ENCODE results near the gene NDUFB2.
"Not testable (repeated sequence)": the region's sequence is repeated elsewhere in the genome, so short reads cannot be mapped to it uniquely, and the experiment has no call there.

Gene NDUFB2

DNA sequence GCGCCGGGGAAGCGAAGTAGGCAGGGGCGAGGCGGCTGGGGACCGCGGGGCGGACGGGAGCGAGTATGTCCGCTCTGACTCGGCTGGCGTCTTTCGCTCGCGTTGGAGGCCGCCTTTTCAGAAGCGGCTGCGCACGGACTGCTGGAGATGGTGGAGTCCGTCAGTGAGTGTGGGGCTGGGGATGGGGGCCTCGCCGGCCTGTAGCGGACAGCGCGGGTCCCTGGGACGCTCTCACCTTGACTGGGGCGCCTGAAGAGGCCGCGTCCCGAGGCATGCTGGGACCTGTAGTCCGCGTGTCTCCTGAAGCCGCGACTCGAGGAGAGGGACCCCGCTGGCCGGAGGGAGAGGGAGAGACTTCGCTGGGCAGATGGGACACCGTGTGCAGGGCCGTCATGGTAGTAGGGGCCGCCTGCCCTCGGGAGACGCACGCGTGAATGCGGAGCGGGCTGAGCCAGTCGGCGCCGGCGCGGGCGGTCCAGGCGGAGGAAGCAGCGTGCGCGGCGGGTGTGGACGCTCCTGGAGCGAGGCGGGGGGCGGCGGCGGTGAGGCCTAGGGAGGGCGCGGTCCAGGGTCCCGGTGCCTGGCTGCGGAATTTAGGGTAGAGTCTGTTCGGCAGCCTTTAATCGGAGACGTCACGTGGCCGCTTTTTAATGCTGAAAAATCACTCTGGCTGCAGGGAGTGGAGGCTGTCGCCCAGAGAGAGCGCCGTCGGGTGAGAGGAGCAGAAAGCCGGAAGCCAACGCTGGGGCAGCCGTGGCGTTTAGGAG is at the start of gene NDUFB2:
NDUFB2 (plus strand) TSS at position 29 of the 767 bp plus-strand sequence; CDS start at position 66, 37 bp downstream.
- DNase-seq (ENCODE audit: low read depth) = peak; percentile 64

DNA sequence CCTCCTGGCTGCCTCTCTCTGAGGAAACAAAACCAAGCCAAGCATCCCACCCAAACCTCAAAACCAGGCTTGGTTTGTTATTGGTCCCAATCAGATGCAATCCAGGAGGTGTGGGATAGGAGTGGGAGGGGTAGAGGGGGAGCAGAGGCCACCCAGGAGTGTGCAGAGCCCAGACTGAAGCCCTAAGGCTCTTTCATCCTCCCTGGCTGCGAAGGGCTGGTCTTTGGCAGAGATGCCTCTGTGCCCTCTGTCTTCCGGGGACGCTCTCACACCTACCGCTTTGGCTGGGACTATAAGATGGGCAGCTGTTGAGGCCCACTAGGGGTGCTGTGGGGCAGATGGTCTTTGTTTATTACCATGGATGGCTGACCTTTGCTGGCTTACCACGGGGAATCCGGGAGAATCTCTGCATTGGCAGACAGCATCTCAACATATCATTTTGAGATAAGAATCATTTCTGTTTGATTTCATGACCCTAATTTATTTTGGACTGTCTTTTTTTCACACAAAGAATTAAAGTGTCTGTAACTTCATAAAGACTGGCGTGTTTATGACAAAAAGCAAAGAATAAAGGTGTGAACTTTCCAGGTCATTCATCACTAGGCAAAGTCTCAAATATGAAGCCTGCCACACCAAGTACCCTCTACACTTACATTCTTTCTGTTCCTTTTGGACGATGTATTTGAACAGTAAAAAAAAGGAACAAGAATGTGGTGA is 49.4 kb upstream of the NDUFB2 start:
- no peak for DNase-seq (ENCODE audit: low read depth)

DNA sequence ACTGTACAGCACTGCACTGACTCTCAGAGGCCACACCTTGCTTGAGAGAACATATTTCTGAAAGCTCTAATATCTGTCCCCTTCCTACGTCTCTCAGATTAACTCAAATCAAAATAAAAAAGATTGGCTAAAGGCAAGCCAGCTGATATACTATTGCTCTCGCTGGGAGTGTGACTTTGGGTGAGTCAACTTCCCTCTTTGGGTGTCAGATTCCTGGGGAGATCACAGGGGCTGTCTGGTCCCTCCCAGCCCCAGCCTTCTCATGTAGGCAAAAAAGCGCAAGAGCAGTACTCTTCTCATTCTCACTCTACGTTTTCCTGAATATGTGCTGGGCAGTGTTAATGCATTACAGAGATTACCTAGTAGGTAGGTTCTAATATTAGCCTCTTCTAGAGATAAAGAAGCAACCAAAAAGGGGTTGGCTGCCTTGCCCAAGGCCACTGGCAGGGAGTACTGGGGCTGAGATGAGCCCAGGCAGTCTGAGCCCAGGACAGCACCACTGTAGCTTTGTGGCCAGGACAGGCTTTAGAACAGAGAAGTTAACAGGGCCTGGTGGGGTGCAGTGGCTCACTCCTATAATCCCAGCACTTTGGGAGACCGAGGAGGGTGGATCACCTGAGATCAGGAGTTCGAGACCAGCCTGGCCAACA is 46.8 kb upstream of the NDUFB2 start:
- DNase-seq (ENCODE audit: low read depth) = peak; percentile 51

DNA sequence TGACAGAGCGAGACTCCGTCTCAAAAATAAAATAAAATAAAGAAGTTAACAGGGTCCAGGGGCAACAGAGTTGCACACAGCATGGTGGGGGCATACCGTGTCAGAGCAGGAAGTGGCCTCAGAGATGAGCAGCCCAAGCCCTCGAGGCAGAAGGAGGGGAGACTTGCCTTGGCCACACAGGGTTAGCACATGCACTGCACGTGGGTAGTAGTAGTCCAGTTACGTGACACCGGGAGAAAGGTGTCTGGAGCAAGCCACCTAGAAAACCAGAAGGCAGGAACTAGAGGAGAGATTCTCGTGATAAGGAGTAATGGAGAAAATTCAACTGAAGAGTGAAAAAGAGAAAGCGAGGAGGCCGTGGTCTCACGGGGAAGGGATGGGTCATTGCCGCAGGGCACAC is 46.1 kb upstream of the NDUFB2 start:
- DNase-seq (ENCODE audit: low read depth) = no peak

DNA sequence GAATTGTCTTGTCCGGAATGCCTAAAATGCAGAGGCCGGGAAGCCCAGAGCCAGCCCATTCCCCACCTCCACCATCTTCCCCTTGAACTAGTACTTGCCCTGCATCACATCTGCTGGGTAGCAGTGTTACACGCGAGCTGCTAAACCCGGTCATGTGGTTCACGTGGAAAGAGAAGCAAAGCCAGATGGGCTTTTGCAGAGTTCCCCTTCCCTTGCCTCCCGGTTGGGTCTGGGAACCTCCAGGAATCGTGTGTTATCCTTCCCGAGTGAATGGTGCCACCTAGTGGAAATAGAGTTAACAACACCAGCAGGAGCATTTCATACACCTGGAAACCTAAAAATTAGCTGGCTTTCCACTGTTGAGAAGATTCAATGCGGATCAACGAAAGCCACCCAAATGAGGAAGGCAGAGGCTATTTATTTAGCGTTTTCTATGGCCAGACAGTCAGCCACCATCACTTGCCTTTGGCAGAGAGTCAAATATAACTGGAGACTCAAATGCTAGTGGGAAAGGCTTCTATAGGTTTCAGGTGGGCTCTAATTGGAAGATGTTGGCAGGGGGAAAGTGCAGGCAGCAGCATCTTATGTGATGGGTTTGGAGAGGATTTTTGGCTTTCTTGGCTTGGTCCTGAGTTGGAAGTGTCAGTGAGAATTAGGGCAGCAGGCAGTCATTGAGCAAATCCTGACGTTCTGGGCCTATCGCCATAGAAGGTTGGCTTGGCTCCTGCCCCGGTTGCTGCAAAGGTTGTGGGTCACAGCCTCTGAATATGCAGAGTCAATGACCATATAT is 43.0 kb upstream of the NDUFB2 start:
- no peak for DNase-seq (ENCODE audit: low read depth)

DNA sequence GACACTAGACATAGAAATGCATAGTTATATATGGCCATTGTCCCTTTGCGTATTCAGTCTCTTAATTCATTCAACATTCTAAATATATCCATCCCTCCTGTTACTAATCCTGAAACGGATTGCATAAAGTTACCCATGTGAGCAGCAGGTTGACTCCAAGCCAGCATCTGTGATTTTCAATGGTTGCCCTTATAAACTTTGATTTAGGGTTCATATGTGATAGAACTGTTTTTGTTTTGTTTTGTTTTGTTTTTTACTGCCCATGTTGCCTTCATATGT is 42.5 kb upstream of the NDUFB2 start:
- no peak for DNase-seq (ENCODE audit: low read depth)

DNA sequence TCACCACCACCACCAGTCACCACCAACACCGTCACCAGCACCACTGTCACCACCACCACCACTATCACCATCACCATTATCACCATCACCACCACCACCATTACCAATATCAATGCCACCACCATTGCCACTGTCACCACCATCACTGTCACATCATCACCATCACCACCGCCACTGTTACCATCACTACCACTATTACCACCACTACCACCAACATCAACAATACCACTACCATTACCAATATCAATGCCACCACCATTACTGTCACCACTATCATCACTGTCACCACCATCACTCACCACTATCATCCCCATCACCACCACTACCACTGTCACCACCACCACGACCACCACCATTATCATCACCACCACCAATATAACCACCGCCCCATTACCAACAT is 41.8 kb upstream of the NDUFB2 start:
- no peak for DNase-seq (ENCODE audit: low read depth)

DNA sequence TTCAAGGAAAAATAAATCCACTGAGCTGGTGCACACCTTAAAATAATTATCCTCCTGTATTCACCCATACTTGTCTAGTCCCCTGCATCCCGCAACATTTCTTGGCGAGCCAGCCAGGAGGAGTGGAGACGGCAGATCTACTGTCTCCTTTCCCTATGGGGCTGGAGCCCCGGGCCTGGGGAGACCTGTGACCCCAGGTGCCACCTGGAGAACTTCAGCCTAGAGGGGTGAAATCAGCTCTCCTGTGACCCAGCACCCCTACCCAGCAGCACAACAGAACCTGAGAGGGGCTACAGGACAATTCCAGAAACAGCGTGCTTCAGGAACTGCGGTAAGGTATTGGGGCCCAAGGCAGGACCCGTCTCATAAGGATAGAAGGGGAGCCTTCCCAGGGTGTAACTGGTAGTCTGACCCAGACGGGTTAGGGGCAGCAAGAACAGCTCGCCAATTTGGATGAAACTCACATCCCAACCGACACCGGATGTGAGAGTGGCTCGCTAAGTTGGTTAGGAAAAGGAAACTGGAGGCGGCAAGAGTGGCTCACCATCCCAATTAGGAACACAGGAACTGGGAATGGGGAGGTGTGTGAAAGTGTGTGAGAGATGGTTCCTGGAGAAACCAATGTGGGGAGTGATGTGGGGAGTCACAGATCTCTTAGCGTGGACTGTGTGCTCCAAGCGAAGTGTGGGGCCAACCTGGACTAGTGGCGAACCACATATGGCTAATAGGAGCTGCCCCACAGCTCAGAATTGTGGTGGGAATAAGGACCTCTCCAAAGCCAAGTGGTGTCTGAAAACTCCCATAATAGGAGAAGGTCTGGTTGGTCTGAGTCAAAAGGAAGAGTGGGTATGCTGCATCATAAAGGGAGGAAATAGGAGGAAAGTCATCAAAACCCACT is 40.7 kb upstream of the NDUFB2 start:
- DNase-seq (ENCODE audit: low read depth) = no peak

DNA sequence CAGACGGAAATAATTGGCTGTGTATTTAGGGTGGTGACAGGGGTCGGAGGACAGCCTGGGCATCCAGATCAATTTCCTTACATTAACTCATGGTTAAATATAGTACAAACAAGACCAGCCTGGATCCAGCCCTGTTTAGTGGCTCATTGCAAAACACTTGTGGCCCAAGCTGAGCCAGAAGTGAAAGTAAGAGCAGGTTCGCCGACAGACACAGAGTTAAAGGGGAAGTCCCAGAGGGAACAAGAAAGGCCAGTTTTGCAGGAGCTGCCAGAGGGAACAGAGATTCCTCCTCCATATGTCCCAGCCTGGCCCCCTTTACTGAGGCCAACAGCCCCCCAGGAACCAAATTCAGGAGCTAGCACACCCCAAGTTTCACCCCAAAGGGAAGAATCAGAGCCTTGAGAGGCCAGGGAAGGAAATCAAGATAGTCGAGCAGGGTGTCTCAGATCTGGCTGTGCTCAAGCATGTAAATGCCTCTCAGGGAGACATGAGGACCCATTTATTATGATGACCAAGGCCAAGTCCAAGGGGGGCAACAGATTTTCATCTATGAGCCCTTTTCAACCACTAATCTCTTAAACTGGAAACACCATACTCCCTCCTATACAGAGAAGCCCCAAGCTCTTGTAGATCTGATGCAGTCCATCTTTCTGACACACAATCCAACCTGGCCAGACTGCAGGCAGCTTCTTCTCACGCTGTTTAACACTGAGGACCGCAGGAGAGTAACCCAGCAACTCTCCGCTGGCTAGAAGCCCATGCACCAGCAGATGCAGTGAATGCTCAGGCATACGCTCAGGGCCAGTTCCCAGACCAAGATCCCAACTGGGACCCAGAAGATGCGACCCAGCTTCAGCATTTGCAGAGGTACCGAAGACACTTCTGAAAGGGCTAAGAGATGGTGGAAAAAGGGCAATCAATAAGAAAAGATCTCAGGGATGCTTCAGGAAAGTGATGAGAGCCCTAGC is 39.7 kb upstream of the NDUFB2 start:
- no peak for DNase-seq (ENCODE audit: low read depth)

DNA sequence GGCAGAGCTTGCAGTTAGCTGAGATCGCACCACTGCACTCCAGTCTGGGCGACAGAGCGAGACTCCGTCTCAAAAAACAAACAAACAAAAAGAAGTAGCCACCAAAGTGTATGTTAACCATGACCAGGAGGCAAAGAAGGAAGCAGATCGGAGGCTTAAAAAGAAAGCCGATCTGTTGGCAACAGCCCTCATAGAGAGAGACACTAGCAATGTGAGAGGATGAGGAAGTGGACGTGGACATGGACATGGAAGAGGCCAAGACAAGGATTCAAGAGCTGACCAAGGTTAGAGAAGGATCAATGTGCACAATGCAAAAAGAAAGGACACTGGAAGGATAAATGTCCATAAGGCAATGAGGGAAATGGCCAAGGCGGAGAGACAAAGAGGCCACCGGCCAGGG is 38.6 kb upstream of the NDUFB2 start:
- DNase-seq (ENCODE audit: low read depth) = no peak

DNA sequence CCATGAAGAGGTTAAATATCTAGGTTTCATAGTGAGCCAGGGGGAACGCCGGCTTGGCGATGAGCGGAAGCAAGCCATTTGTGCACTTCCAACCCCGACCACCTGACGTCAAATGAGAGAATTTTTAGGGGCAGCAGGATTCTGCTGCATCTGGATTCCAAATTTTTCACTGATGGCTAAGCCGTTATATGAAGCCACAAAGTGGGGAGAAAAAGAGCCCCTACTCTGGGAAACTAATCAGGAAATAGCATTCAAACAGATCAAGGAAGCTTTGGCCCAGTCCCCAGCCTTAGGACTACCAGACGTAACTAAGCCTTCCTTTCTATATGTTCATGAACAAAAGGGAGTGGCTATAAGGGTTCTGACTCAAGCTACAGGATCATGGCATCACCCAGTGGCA is 36.7 kb upstream of the NDUFB2 start:
- DNase-seq (ENCODE audit: low read depth) = no peak

DNA sequence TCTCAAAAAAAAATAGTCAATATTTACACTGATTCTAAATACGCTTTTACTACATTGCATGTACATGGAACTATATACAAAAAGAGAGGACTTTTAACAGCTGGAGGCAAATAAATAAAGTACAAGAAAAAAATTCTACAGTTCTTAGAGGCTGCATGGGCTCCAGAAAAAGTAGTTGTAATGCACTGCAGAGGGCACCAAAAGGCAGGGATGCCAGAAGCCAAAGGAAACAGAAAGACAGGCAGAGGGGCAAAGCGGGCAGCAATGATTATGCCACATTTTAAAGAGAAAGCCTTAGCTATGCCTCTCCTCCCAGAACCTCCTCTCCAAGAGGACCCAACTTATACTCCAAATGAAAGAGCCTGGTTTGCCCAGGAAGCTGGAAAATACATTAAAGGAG is 35.4 kb upstream of the NDUFB2 start:
- no peak for DNase-seq (ENCODE audit: low read depth)

DNA sequence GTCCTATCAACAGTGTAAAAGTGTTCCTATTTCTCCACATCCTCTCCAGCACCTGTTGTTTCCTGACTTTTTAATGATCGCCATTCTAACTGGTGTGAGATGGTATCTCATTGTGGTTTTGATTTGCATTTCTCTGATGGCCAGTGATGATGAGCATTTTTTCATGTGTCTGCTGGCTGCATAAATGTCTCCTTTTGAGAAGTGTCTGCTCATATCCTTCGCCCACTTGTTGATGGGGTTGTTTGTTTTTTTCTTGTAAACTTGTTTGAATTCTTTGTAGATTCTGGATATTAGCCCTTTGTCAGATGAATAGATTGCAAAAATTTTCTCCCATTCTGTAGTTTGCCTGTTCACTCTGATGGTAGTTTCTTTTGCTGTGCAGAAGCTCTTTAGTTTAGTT is 33.6 kb upstream of the NDUFB2 start:
- DNase-seq (ENCODE audit: low read depth) = not testable (repeated sequence)

DNA sequence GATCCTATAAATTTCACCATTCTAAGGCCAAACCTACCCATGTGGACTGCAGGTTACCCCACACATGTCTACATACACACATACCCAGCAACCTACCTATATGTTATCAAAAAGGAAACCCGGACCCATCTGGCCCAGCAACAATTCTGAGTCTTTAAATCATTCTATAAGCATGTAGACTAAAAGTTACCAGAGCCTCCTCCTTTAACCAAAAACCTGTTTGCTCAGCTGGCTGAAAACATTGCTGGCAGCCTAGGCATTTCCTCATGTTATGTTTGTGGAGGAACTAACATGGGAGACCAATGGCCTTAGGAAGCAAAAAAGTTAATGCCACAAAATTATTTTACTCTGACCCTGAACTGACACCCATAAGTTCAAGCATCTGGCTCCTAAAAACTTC is 29.0 kb upstream of the NDUFB2 start:
- no peak for DNase-seq (ENCODE audit: low read depth)

DNA sequence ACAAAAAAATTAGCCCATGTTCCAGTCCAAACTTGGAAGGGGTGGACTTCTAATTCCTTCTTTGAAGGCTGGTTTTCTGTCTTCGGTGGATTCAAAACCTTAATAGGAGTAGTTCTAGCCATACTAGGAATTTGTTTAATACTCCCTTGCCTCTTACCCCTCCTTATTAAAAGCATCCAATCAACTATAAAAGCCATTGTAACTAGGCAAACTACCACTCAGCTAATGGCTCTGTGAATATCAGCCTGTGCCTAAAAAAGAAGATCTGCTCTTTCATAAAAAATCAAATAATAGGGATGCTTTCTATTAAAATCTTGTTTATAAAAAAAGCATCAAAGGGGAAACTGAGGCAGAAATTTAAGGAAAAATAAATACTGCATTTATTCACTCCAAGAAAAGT is 27.9 kb upstream of the NDUFB2 start:
- DNase-seq (ENCODE audit: low read depth) = no peak

DNA sequence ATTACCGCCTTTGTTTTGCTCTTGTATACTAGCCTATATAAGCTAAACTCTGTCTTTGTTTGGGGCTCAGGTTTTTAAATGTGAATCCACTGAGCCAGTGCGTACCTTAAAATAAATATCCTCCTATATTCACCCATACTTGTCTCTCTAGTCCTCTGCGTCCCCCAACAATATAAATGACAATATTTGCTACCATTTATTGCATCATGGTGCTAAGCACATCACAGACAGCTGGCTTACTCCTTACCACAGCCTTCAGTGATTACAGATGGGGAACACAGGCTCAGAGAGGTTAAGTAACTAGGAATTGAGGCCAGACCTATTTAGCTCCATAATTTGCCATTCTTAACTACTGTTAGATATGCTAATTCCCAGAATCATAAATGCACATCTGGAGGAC is 27.2 kb upstream of the NDUFB2 start:
- DNase-seq (ENCODE audit: low read depth) = no peak

DNA sequence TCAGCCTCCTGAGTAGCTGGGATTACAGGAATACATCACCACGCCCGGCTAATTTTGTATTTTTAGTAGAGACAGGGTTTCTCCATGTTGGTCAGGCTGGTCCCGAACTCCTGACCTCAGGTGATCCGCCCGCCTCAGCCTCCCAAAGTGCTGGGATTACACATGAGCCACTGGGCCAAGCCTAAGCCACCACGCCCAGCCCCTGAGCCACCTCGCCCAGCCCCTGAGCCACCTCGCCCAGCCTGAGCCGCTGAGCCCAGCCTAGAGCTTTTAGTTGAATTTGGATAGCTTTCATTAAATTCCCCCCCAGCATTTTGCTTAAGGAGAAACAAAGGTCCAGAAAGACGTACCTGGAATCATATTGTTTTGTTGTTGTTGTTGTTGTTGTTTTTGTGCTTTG is 26.6 kb upstream of the NDUFB2 start:
- not testable (repeated sequence) for DNase-seq (ENCODE audit: low read depth)

DNA sequence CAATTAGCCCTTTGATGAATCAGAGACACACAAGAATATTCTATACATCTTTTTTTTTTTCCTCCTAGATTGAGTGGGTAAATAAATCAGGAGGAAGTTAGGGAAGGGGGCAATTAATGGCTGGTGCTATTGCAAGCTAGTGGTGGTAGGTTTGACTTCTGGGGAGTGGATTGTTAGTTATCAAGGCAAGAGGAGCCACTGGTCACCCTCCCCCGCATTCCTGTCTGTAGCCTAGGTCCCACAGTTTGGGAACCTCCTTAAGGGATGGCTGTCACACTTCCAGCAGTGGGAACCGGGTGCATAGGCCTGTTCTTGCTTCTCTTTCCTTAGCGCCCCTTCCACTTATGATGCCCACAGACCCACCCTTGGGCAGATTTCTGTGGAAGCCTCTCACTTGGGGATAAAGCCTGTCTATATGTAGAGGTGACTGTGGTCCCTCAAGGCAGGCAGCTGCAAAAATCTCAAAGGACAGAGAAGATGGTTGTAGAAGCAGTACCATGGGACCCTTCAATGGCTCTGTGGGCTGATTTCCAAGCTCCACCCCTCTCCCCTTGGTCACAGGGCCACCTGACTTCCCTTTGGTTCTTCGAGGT is 26.1 kb upstream of the NDUFB2 start:
- no peak for DNase-seq (ENCODE audit: low read depth)

DNA sequence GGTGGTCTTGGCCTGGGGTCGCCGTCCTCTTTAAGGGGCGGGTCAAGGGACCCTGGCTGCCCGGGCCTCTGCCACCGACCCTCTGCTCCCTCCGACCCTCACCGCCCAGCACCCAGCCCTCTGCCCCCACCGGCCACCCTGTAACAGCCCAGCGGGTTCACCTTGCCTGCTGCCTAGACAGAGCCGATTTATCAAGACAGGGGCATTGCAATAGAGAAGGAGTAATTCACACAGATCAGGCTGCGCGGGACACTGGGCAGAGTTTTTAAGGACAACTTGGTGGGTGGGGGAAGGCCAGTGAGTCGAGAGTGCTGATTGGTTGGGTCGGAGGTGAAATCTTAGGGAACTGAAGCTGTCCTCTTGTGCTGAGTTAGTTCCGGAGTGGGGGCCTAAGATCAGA is 24.5 kb upstream of the NDUFB2 start:
- no peak for DNase-seq (ENCODE audit: low read depth)
